Parathyroid adenoma (tissue), 2 donors: ENCODE data around the gene ULK2.

Experiments used
- H2AFZ ChIP-seq: fragments of 300-600 bp; sonication (generic); one replicate; pipeline ENCODE4 v1.7.0; 2017; ENCODE audit warnings: antibody characterized with exemption, mild to moderate bottlenecking
- H3K27ac ChIP-seq: fragments of 300-600 bp; sonication (generic); one replicate; pipeline ENCODE4 v1.7.0; 2017
- H3K27me3 ChIP-seq: fragments of 300-600 bp; sonication (generic); one replicate; pipeline ENCODE4 v1.7.0; 2017; ENCODE audit warnings: low read length; ENCODE audit not compliant: control insufficient read depth, insufficient read depth
- H3K36me3 ChIP-seq: fragments of 300-600 bp; sonication (generic); one replicate; pipeline ENCODE4 v1.7.0; 2017; ENCODE audit warnings: low read length; ENCODE audit not compliant: control insufficient read depth, insufficient read depth
- H3K4me1 ChIP-seq: fragments of 300-600 bp; sonication (generic); one replicate; pipeline ENCODE4 v1.7.0; 2017; ENCODE audit warnings: control low read depth
- H3K4me2 ChIP-seq: fragments of 300-600 bp; sonication (generic); one replicate; pipeline ENCODE4 v1.7.0; 2017; ENCODE audit warnings: low read length
- H3K4me3 ChIP-seq: fragments of 300-600 bp; sonication (generic); one replicate; pipeline ENCODE4 v1.7.0; 2017; ENCODE audit warnings: low read depth, low read length
- H3K79me2 ChIP-seq: fragments of 300-600 bp; sonication (generic); one replicate; pipeline ENCODE4 v1.7.0; 2017; ENCODE audit warnings: control low read depth
- H3K9ac ChIP-seq: fragments of 300-600 bp; sonication (generic); one replicate; pipeline ENCODE4 v1.7.0; 2017; ENCODE audit warnings: mild to moderate bottlenecking
- H3K9me3 ChIP-seq: fragments of 300-600 bp; sonication (generic); one replicate; pipeline ENCODE4 v1.7.0; 2017; ENCODE audit warnings: low read length; ENCODE audit not compliant: control insufficient read depth
- TF ChIP-seq, protein P1 (sequence below): fragments of 300-600 bp; sonication (generic); IDR thresholded peaks from one replicate; pipeline ENCODE4 v1.7.0; 2017; ENCODE audit warnings: antibody characterized with exemption, mild to moderate bottlenecking
- donor health status: primary hyperparathyroidism.

The ULK2 gene

GRCh38 chr17:19883537-19884215, 15.9 kb upstream of the ULK2 start:
- Histone ChIP-seq H3K27me3 (no peaks in the 10 kb centered on the region), H3K36me3 (no peaks in the 10 kb centered on the region), H3K9ac (no peak overlapping the region), H2AFZ (no peak overlapping the region), H3K9me3 (no peaks in the 10 kb centered on the region), H3K27ac (no peak overlapping the region), H3K4me1 (no peaks in the 10 kb centered on the region), H3K4me3 (no peak overlapping the region), H3K79me2 (no peaks in the 10 kb centered on the region), H3K4me2 (no peak overlapping the region)
- TF ChIP-seq, protein P1, sequence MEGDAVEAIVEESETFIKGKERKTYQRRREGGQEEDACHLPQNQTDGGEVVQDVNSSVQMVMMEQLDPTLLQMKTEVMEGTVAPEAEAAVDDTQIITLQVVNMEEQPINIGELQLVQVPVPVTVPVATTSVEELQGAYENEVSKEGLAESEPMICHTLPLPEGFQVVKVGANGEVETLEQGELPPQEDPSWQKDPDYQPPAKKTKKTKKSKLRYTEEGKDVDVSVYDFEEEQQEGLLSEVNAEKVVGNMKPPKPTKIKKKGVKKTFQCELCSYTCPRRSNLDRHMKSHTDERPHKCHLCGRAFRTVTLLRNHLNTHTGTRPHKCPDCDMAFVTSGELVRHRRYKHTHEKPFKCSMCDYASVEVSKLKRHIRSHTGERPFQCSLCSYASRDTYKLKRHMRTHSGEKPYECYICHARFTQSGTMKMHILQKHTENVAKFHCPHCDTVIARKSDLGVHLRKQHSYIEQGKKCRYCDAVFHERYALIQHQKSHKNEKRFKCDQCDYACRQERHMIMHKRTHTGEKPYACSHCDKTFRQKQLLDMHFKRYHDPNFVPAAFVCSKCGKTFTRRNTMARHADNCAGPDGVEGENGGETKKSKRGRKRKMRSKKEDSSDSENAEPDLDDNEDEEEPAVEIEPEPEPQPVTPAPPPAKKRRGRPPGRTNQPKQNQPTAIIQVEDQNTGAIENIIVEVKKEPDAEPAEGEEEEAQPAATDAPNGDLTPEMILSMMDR: no peak

- Histone ChIP-seq H3K4me2 (no peak overlapping the region), H3K4me1 (no peaks in the 10 kb centered on the region), H3K36me3 (no peaks in the 10 kb centered on the region), H3K27ac (no peak overlapping the region), H3K4me3 (no peak overlapping the region), H3K9me3 (no peaks in the 10 kb centered on the region), H3K27me3 (no peaks in the 10 kb centered on the region), H3K9ac (no peak overlapping the region), H2AFZ (no peak overlapping the region), H3K79me2 (no peaks in the 10 kb centered on the region)
- TF ChIP-seq, protein P1: no peak
Observed at GRCh38 chr17:19880393-19880792, 12.7 kb upstream of the ULK2 start.

GRCh38 chr17:19877364-19877945, 9.7 kb upstream of the ULK2 start:
- no peaks in the 10 kb centered on the region for H3K79me2 ChIP-seq
- H3K4me2 ChIP-seq: no peak overlapping the region
- no peaks in the 10 kb centered on the region for H3K4me1 ChIP-seq
- H3K27ac ChIP-seq: no peak overlapping the region
- no peak overlapping the region for H3K9ac ChIP-seq
- H3K4me3 ChIP-seq: no peak overlapping the region
- H3K9me3 ChIP-seq: no peaks in the 10 kb centered on the region
- H3K36me3 ChIP-seq: no peaks in the 10 kb centered on the region
- H2AFZ ChIP-seq: no peak overlapping the region
- no peaks in the 10 kb centered on the region for H3K27me3 ChIP-seq
- TF ChIP-seq, protein P1: no peak

DNA sequence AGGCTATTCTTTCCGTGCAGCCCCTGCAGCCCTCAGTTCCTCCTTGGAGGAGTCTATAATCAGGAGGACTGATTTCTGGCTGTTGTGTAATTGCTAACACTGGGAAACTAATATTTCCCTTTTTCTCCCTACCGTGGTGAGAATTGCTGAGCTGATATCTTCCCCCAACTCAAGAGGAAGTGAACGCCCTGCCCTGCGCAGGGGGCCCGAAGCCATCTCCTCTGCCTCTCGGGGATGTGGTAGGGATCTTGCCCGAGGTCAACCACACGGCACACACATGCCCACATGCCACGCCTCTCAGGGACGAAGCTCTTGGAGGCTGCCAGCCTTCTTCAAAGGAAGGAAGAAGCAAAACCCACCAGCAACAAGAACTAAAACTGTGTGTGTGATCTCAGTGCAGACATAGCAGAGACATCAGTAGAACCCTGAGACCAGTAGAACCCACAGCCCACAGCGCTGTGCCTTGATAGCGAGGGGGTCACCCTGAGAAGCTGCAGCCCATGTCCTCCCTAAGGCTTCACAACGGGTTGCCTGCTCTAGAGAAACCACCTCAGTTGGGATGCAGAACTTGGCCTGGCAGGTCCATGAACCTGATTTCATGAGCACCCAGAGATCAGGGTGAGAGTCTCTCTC, 8.9 kb upstream of the ULK2 start:
- TF ChIP-seq, protein P1: no peak
- no peak overlapping the region for H3K4me3 ChIP-seq
- H2AFZ ChIP-seq: no peak overlapping the region
- no peak overlapping the region for H3K27ac ChIP-seq
- H3K27me3 ChIP-seq: no peaks in the 10 kb centered on the region
- H3K4me1 ChIP-seq: no peaks in the 10 kb centered on the region
- no peaks in the 10 kb centered on the region for H3K9me3 ChIP-seq
- H3K4me2 ChIP-seq: no peak overlapping the region
- no peak overlapping the region for H3K9ac ChIP-seq
- no peaks in the 10 kb centered on the region for H3K36me3 ChIP-seq
- no peaks in the 10 kb centered on the region for H3K79me2 ChIP-seq
